Kasumi-1 (cell line): ENCODE results near the gene EFCAB8.

Experiments
- DNase-seq, 2 experiments: peaks; one replicate each; lab custom pipeline; 2025; lab: John Stamatoyannopoulos, UW

The EFCAB8 gene, protein sequence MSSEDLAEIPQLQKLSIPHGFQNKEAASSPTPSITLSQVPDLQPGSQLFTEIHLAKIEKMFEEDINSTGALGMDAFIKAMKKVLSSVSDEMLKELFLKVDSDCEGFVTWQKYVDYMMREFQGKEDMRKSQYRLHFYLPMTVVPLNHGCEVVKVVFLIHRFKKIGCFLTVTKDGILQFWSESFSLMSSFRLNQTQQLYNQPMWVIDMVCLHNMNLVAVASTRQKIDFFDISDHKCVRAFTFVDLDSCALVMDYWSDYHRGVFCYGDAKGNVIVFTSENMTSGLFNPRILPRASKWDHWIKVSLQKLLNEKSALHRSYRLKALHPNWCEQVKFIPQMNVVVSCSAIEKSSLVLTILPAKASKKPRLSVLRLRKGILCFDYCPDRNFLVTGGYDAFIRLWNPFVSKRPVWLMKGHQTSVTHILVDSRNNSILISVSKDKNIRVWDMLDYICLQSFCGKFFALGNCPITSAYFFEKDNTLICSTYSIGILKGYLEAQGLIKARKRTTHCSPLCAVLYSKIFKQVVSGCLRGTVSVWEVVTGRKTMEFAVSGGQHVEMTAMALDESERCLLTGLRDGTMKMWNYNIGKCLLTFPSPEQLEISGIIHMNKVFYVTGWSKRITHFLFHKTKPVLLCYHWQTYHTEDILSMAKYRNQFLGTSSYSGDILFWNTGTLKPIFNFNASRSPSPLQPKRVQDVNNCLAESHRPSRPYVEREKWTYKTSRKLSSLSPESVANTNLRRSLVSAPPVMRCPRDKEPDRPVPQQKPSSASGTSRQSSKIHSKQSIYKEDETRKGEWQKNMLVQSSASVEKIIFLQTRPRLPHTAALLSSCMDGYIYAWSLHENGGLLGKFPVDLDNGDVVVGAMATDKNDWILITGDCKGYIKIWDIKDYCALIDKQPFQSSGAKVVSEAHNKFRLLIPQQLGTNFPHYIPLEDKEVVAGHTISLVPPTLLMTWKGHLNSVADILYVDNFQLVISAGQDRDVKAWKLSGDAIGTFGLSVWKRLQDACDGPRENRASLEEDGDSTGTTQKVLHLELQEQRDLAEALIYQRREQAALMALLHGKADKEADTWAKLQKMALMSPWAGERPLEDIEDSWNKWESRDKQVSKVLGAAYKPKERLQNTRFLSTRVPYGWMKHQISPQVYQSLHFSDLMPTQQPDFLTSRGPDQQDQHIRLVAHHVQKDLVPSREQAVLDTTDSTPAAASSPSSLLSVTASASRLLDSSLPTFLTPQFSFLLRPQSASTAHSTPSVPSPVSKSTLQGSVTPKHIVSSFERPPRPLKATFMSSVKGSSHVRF

DNA sequence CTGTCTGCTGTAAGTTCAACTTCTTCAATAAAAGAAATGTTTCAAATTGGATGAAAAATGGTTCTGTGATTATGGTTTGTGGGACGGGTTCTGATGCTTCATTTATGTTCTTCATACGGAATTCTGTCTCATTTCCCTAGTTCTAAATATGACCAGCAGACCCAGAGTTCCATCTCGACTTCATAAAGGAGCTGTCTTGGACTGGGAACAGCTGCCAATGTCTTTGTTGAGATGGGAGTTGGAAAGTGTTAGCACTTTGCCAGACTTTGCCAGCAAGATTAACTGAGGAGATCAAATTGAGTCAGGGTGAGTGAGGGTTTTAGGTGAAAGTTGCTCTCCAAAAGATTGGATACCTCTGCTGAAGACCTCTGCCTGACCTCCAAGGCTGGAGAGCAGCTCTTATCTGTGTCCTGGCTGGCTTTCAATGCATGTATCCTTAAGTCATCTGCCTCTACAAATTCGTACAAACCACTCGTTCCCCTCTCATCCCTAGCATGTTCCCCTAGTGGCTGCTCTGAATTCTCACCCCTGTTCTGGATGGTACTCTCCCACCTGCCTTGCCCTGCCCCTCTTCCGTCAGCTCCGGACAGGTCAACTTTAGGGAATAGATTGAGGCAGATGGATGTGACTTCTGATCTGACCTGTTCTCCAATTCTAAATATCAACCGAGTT lies at the start of gene EFCAB8:
TSS of gene EFCAB8 (plus strand) at position 223 of the 672 bp plus-strand sequence. CDS start 4,870 bp downstream, outside the sequence.
- DNase-seq = no peak

DNA sequence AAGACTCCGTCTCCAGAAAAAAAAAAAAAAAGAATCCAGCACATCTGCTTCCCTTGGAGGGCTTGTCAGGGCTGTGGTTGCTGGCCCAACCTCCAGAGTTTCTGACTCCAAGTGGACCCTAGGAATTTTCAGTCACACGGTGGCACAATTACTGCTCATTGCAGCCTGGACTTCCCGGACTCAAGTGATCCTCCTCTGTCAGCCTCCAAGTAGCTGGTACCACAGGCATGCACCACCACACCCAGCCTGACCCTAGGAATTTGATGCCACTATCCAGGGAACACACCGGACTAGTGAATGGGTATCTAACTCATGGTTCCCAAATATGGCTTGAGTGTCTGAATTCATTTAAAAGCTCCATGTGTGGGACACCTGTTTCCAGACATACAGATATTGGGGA lies 48.8 kb upstream of the EFCAB8 start:
- DNase-seq = no peak

DNA sequence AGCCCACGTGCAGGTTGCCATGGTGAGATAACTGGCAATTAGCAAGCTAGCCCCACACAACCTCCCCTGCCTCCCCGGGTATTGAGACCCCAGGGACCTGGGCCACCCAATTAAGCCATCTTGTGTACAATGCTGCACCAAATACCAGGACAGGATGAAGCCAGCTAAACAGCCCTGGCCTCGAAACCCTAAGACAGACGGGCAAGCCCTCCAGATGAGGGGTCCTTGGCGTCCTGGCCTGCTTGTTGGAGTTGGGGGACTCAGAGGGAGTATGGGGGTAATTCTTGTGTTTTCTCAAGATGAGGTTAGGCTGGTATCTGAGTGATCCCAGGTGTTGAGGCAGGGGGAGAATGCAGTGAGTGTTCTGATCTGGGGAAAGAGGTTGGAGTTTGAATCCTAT lies 47.8 kb upstream of the EFCAB8 start:
- no peak for DNase-seq

DNA sequence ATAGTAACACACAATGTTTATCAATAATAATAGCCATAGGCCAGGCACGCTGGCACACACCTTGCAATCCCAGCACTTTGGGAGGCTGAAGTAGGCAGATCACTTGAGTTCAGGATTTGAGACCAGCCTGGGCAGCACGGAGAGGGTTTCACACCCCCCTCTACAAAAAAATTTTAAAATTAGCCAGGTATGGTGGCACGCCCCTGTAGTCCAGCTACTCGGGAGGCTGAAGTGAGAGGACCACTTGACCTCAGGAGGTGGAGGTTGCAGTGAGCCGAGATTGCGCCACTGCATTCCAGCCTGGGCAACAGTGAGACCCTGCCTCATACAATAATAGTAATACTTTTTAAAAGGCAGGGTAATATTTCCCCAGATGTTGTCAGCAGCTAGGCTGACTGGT lies 46.8 kb upstream of the EFCAB8 start:
- no peak for DNase-seq

DNA sequence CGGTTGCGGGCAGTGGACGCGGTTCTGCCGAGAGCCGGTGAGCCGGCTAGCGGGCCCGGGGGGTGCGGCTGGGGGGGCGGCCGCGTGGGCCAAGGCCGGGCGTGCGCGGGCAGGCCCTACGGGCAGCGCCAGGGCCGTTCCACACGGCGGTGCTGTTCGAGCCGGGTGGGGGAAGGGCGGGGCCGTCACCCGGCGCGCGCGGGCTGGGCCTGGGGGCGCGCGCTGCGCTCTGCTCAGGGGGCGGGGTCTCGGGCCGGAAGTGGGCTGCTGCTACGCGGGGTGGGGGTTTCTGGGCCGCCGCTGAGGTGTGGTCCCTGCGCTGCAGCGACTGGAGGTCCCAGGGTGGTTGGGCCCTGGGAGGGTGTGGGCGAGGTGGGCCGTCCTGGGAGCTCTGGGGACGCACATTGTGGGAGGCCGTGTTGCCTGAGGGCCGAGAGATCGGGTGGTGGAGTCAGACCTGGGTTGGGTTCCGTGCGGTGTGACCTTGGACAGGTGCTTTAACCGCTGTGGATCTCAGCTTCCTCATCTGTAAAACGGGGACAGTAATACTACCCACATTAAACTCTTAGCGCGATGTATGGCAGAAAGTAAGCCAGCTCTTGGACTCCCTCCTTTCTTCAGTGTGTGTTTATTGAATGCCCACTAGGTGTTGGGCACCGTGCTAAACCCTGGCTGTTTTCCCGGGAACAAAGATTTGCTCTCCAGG lies 38.6 kb upstream of the EFCAB8 start:
- DNase-seq = peak; percentile 43 to 52

DNA sequence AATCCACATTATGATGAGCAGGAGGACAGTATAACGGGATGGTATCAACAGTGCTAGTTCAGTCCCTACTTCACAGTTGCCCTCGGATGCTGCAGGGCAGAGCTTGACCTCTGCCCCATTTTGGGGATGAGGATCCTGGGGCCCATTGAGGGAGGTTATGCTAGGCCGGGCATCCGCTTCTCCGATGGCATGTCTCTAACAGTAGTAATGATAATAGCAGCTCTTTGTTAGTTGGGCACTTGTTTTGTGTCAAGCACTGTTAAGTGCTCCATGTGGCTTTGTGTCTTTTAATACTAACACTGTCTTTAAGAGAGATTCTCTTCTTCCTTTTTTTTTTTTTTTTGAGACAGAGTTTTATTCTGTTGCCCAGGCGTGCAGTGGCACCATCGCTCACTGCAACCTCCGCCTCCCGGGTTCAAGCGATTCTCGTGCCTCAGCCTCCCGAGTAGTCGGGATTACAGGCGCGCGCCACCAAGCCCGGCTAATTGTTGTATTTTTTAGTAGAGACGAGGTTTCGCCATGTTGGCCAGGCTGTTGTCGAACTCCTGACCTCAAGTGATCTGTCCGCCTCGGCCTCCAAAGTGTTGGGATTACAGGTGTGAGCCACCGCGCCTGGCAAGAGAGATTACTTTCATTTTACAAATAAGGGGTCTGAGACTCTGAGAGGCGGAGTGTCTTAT lies 37.9 kb upstream of the EFCAB8 start:
- no peak for DNase-seq

DNA sequence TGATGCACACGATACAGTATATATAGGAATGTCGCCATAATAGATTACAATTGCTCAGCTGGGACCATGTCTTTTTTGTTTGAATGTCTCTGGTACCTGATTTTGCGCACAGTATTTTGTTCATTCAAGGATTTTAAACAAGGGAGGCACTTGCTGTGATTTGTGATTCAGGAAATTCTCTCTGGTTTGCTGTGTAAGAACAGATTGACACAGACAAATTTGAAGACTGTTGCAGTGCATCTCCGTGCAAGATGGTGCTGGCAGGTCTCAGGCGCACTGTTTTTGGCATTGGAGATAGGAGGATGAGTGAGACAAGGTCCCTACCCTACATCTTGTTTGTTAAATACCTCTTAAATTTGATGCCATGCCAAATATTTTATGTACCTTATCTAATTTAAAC lies 36.5 kb upstream of the EFCAB8 start:
- no peak for DNase-seq

DNA sequence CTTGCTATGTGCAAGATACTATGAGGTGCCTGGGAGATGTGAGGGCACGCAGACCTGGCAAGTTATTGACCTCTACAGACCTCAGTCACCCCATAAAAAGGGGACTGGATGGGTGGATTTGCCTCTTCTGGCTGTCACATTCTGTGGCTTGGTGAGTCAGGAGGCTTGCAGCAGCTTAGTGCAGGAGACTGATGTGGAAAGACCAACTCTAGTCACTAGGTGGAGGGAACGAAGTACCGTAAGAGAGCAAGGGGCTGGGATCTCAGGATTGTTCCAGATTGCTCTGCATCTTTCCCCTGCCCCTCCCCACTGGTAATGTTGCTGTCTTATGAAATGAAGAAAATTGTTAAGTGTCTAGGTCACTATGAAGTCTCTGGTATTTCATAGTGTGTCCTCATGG lies 35.6 kb upstream of the EFCAB8 start:
- peak; percentile 72 to 81 for DNase-seq

DNA sequence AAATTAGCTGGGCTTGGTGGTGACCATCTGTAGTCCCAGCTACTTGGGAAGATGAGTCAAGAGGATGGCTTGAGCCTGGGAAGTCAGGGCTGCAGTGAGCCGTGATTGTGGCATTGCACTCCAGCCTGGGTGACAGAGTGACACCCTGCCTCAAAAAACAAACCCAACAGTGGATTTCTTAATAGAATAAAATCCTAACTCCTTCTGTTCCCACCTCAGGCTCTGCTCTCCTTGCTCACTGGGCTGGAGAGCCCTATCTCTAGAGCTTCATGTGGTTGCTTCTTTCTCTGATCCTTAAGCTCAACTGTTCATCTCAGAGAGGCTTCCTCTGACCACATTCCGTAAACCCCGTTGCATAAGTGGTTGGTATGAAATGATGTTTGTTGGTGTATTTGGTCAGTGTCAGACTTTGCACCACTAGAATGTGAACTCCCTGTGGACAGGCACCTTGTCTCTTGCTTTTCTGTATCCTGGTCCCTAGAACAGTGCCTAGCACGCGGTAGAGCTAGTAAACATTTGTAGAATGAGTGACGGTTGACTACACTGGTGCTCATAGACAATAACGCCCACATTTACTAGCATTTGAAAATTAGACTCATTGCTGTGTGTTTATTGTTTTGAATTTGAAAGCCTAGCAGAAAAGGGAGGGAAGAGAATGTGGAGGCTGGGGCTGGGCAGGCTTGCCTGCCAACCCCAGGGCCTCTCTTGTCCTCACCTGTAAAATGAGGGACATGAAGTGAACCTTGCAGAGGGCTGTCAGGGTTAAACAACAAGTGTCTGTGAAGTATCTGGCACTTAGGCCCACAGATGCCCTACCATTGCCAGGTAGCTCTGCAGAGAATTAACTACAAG lies 34.8 kb upstream of the EFCAB8 start:
- DNase-seq = no peak

DNA sequence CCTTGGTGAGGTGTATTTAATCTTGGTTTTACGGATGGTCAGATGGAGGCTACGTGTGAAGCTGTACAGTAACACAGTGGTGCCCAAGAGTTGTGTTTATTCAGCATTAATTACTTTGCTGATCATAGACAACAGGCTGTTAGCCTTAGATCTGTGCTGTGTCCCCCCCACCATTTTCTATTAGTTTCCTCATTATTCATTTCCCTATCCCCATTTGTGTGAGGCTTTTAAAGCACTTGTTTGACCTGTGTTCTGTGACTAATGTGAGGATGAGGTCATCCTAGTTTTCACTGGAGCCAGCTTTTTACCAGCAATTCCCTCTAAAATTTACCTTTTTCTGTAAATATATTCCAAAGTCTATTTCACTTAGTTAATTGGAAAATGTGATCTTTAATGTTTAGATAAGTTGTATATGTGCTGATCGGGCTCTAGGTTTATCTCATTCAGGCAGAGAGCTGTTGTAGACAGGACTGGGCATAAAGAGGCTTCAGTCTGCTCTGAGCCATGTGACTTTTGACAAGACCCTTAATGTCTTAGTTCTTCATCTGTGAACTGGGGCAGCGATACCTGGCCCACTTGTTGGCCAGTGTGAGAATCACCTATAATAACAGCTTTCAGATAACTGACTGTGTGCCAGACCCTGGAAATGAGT lies 30.6 kb upstream of the EFCAB8 start:
- no peak for DNase-seq

DNA sequence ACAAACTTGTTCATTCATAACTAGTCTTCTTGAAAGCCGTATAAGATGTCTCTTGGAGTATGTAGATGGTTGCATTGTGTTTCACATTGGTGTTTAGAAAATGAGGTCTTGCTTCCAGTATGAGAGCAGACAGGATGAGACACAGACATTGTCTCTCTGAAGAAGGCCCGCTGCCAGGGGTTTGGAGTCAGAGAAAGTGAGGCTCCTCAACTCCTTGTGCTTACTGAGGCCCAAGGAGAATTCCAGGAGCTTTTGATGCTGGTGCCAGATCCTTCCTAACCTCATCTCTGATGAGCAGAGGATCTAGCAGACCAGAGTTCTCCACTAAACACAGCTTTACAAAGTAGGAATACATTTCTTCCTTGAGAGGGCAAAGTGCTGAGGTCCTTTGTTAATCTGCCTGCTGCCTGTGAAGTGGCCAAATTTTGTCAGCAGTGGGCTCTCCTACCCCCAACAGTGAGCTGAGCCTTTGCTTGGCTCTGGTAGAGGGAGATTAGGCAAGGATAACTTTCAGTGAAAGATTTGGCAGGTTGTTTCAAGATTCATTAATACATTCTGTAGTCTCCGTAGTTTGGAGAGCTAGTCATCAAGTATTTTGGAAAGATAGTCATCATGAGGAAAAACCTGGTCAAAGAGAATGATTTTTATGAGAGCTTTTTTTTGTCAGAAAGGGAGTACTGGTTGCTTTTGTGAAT lies 29.3 kb upstream of the EFCAB8 start:
- no peak for DNase-seq

DNA sequence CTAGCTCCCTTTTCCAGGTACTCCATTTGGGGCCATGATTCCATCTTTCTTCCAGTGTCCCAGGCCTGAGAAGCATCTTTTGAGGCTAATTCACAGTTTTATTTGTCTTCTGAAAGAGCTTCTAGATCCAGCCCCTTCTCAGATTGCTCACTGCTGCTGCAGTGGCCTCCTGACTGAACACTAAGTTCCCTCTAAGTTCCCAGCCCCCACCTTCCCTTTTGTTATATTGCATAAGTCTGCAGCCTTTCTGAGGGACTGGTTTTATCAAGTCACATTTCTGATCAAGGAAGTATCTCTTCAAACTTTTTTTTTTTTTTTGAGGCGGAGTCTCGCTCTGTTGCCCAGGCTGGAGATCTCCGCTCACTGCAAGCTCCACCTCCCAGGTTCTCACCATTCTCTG lies 28.3 kb upstream of the EFCAB8 start:
- DNase-seq = peak; percentile 93 to 94

DNA sequence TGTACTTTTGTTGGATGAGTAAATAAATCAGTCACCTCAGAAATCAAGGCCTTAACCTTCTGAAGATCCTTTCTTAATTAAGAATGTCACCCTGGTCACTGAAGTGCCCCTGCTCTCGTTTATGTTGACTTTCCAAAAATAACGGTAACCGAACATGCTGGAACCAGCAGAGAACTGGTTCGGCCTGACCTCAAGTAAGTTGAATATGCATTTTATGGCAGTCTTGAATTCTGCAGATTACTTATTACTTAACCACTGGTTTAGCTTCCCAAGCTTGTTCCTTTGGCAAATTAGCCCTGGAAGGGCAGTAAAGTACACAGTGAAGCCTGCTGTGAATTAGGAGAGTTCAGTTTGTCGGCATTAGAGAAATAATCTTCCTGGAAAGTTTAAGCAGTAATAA lies 26.7 kb upstream of the EFCAB8 start:
- no peak for DNase-seq

DNA sequence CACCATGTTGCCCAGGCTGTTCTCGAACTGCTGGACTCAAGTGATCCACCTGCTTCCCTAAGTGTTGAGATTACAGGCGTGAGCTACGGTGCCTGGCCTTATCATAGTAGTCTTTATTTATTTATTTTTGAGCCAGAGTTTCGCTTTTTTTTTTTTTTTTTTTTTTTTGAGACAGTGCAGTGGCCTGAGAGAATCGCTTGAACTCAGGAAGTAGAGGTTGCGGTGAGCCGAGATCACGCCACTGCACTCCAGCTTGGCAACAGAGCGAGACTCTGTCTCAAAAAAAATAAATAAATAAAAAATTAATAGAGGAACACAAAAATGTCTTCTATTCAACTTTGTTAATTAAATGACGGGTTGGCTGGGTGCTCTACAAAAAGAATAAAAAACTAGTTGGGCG lies 26.1 kb upstream of the EFCAB8 start:
- DNase-seq = no peak

DNA sequence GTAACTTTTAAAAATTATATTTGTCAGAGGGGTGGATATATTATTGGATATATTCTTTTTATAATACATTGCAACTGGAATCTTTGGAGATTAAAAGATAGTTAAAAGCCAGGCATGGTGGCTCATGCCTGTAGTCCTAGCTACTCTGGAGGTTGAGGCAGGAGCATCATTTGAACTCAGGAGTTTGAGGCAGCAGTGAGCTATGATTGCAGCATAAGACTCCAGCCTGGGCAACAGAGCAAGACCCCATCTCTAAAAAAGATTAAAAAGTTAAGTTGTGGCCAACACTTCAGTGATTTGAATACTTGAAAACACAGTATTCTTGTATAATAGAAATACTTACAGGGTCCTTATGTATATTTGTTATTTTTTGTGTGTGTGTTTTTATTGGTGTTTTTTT lies 23.8 kb upstream of the EFCAB8 start:
- no peak for DNase-seq

DNA sequence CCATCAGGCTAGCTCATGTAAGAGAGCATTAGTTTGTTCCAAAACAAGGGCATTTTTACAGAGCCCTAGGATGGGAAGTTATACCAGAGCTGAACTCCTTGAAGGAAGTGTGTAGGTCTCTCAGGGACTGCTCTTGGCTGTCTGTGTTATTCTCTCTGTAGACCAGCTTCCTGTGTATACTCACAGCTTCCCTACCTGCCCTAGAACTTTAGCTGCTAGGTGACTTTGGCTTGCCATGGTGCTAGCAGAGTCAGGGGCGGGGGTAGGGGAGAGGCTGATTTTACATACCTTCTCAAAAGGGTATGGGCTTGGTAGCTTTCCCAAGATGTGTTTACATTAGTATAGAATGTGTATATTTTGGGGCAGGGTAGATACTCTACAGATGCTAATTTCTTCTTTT lies 21.6 kb upstream of the EFCAB8 start:
- no peak for DNase-seq

DNA sequence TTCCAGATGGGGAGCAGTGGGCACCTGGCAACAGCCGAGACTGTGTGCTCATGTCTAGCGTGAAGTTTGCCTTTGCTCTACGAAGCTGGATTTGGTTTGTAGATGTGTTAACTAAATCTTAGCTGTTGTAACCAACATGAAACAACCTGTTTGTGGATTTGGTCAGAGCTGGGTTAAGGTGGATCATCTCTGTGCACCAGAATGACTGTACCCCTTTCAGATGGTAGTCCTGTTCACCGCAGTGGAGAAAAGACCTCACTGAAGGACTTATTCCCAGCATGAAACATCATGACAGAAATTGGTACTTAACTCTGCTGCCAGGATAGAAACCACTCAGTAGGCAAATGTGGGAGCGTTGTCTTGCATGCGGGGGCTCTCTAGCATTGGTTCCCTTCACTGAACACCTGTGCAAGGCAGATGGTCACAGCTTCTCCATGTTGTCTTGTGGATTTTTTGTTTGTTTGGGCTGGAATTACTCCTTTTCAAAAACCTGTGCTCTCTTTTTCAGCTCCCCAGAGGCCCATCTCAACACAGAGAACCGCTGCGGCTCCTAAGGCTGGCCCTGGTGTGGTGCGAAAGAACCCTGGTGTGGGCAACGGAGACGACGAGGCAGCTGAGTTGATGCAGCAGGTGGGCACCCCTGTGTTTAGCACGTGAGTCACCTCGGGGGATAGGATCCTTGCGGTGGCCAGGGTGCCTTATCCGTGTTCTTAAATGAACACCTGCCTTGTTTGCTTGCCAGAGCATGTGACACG lies 19.3 kb upstream of the EFCAB8 start:
- no peak for DNase-seq

DNA sequence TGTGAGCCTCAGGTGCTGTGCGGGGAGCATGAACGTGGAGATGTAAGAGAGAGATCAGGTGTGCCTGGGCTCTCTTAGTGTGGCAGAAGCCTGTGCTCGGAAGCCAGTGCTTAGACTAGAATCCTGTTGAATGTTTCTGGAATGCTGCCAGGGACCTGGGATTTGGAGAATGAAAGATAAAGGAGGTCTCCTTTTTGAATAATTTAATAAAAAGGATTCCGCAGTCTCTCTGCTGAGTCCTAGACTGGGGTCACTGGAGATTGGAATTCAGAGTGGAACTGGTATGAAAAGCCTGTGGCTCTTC lies 18.8 kb upstream of the EFCAB8 start:
- DNase-seq = no peak
